SK-N-MC (cell line): ENCODE data around the gene KIF4A.

Source experiments
- EZH2 ChIP-seq: fragments of 200-600 bp; sonication (generic); IDR thresholded peaks from one replicate; pipeline ENCODE4 v1.6.1; 2017; ENCODE audit warnings: antibody characterized with exemption
- FOXP2 ChIP-seq: optimal IDR thresholded peaks from 2 replicates; pipeline ENCODE3; 2011; ENCODE audit warnings: mild to moderate bottlenecking, moderate library complexity; ENCODE audit not compliant: insufficient read depth; ENCODE audit errors: extremely low read length, control extremely low read depth
- POLR2AphosphoS5 ChIP-seq: IDR thresholded peaks from 2 replicates; pipeline ENCODE4 v1.6.1; 2012; ENCODE audit warnings: mild to moderate bottlenecking, low read depth, low read length, borderline replicate concordance

- TF ChIP-seq POLR2AphosphoS5 (no peak), FOXP2 (no peak), EZH2 (no peak)
Measured at GRCh38 chrX:70410921-70411320, 121.0 kb downstream of the KIF4A start.
